Stomach (tissue), 9 donors: ENCODE data around the gene TSPYL2. TPM values are rescaled to one million over a fixed set of nuclear protein-coding genes. Genes with fewer than 3 reads are reported as not detected.

ENCODE experiments used
- DNase-seq, 2 donors: peaks; one replicate each; pipeline versions ENCODE4 v3.0.0 to v3.0.0-alpha.2; 2013 to 2019
- H3K27ac ChIP-seq, 5 donors: fragments of 200-600 bp in 4 of 5; sonication (generic) in 4 of 5; one replicate each; pipeline ENCODE4 v1.5.1; 2013 to 2019; ENCODE audit warnings: mild to moderate bottlenecking in 1 of 5, moderate library complexity in 1 of 5
- H3K27me3 ChIP-seq, 3 donors: fragments of 200-600 bp; sonication (generic); one replicate each; pipeline ENCODE4 v1.5.1; 2017 to 2019; ENCODE audit warnings: mixed run types in 1 of 3
- H3K36me3 ChIP-seq, 4 donors: fragments of 200-600 bp; sonication (generic); 1 replicate in 3 of 4; 2 replicates in 1 of 4; pipeline ENCODE4 v1.5.1; 2016 to 2019
- H3K4me1 ChIP-seq, 4 donors: fragments of 200-600 bp; sonication (generic); one replicate each; pipeline ENCODE4 v1.5.1; 2016 to 2019
- H3K4me3 ChIP-seq, 4 donors: fragments of 200-600 bp; sonication (generic) in 3 of 4; one replicate each; pipeline ENCODE4 v1.5.1; 2016 to 2019; ENCODE audit warnings: mild to moderate bottlenecking in 1 of 4
- H3K9me3 ChIP-seq, 4 donors: fragments of 200-600 bp; sonication (generic); one replicate each; pipeline ENCODE4 v1.5.1; 2016 to 2019
- EP300 ChIP-seq: sonication (generic); formaldehyde crosslinking; IDR thresholded peaks from one replicate; pipeline ENCODE4 v1.6.1; 2017; ENCODE audit warnings: antibody characterized with exemption
- POLR2A ChIP-seq, 4 donors: fragments of 450-650 bp; IDR thresholded peaks; one replicate each; pipeline ENCODE4 v1.6.1; 2016; ENCODE audit warnings: antibody characterized with exemption in 4 of 4, control low read depth in 2 of 4, mild to moderate bottlenecking in 1 of 4, moderate library complexity in 1 of 4
- POLR2AphosphoS5 ChIP-seq, 3 donors: sonication (generic); formaldehyde crosslinking; IDR thresholded peaks; one replicate each; pipeline ENCODE4 v1.6.1; 2016; ENCODE audit warnings: antibody characterized with exemption in 3 of 3
- WGBS, 5 donors: extraction: QIAGEN DNeasy Blood & Tissue Kit in 3 of 5; methylation state at CpG; one replicate each; pipeline versions ENCODE4 v1.1.5 to v1.1.7; 2013 to 2018; 5-methylcytosine and 5-hydroxymethylcytosine counted together
- intact Hi-C: fragments of 100-400 bp; cut with DNase I; formaldehyde crosslinking; loops from one replicate; pipeline ENCODE4 v1.15.1; 2023; ENCODE audit warnings: low total_unique reads
- polyA plus RNA-seq, 3 donors: library from polyadenylated mRNA; stranded (reverse); fragments of 200-250 nt; gene quantifications; one replicate each; pipeline ENCODE4 v1.2.3, GENCODE V29; 2013
- total RNA-seq, 5 donors: library from RNA; depleted of rRNA; stranded (reverse); fragments of >200 nt; gene quantifications; one replicate each; pipeline versions ENCODE4 v1.1.0 to v1.2.3, GENCODE V29; 2014 to 2016
- TF ChIP-seq, protein P1 (sequence below), 7 experiments: fragments of 450-650 bp in 4 of 7; fragments of 200-600 bp in 3 of 7; sonication (generic) in 3 of 7; IDR thresholded peaks; one replicate each; pipeline ENCODE4 v1.5.1; 2016 to 2019; ENCODE audit warnings: antibody characterized with exemption in 7 of 7, control low read depth in 2 of 7, mild to moderate bottlenecking in 1 of 7
- donor health status: healthy with polysubstance abuse.
- donor health status: Bipolar disorder and iron deficiency.
- donor health status: healthy.

Gene TSPYL2
- total and polyA plus RNA-seq, 8 donors: 19.9 to 105 (median 44.9) TPM

DNA sequence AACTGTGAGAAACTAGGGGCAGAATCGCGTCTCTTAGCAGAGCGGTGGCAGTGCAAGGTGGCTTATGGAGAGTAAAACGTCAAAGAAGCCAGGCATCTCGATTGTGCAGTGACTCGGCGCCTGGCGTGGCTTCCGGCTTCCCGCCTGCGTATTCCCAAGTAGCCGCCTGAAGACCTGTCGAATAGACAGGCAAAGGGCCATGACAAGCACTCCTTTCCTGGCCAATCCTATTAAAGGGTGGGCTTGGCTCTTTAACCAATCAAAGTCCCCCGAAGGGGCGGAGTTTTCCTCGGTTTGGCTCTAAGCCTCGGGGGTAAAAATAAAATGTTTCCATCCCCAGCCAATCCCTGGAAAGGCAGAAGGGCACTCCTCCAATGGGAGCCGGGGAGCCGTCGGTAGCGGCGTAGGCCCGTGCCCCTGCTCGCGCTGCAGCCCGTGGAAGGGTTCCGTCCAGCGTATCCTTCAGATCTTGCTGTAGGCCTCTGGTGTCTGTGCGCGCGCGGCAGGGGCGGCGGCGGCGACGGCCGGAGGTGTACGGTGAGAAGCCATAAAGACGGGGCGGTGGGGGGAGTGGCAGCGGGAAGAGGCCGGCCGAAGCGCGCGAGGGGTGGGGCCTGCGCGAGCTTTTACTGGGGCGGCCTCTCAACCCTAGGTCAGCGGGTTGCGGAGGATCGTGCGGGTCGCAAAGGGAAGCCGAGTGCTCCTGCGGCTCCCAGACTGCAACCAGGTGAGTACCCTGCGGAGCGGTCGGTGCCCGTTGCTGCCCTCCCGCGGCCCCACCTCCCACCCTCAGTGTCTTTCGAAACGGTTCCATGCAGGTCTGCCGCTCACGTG, 11.8 kb downstream of the TSPYL2 start, which contains the start of gene KANTR:
Gene KANTR, plus strand, starts transcription at position 395 of the 834 bp plus-strand sequence. CDS start 30,131 bp downstream, outside the sequence.
- Histone ChIP-seq H3K4me1 (peaks cover 0 to 9% (median 6%) of the 10 kb centered on the region in 4 donors), H3K27me3 (no peaks in the 10 kb centered on the region), H3K36me3 (peaks cover 0 to 5% (median 5%) of the 10 kb centered on the region in 4 donors), H3K9me3 (no peaks in the 10 kb centered on the region), H3K4me3 (peak within 1 kb of the TSS; percentile 58 to 68 (median 63)), H3K27ac (peak within 1 kb of the TSS; percentile 91 to 94 (median 91))
- DNase-seq: peak; percentile 84 to 96
- WGBS, 5 donors: 1 to 59% (median 10%) methylated on average over 19 to 67 of the region's 67 CpGs
- intact Hi-C loops: no loop called here
- TF ChIP-seq POLR2AphosphoS5 (IDR thresholded peaks at IDR 0.05): peak; percentile 74 to 84 (median 74)
- TF ChIP-seq POLR2A (IDR thresholded peaks at IDR 0.05): peak in 1 of 4 donors; percentile 34
- TF ChIP-seq EP300: no peak
- TF ChIP-seq, protein P1, sequence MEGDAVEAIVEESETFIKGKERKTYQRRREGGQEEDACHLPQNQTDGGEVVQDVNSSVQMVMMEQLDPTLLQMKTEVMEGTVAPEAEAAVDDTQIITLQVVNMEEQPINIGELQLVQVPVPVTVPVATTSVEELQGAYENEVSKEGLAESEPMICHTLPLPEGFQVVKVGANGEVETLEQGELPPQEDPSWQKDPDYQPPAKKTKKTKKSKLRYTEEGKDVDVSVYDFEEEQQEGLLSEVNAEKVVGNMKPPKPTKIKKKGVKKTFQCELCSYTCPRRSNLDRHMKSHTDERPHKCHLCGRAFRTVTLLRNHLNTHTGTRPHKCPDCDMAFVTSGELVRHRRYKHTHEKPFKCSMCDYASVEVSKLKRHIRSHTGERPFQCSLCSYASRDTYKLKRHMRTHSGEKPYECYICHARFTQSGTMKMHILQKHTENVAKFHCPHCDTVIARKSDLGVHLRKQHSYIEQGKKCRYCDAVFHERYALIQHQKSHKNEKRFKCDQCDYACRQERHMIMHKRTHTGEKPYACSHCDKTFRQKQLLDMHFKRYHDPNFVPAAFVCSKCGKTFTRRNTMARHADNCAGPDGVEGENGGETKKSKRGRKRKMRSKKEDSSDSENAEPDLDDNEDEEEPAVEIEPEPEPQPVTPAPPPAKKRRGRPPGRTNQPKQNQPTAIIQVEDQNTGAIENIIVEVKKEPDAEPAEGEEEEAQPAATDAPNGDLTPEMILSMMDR (IDR thresholded peaks at IDR 0.05): no peak

DNA sequence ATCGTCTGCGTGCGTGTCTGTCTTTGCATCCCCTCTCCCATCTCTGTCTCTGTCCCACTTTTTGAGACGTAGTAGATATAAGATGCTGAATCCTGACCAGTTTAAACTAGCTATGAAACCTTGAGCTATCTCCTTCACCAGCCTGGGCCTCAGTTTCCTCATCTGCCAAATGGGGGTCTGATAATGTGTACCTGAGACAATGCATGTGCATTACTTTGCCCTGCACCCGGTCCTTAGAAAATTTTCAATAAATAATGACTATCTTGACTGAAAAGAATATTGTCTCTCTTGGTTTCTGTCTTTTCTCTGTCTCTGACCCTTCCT, 12.4 kb downstream of the TSPYL2 start:
- Histone ChIP-seq H3K4me3 (peak overlapping the region; percentile 58 to 68 (median 63)), H3K27me3 (no peaks in the 10 kb centered on the region), H3K27ac (peak overlapping the region; percentile 91 to 94 (median 91)), H3K36me3 (peaks cover 0 to 11% (median 10%) of the 10 kb centered on the region in 4 donors), H3K9me3 (no peaks in the 10 kb centered on the region), H3K4me1 (peaks cover 0 to 9% (median 6%) of the 10 kb centered on the region in 4 donors)
- no peak for DNase-seq
- WGBS, 5 donors: 0 to 36% (median 20%) methylated on average over 5 of the region's 5 CpGs
- intact Hi-C loops: no loop called here
- TF ChIP-seq, protein P1 (IDR thresholded peaks at IDR 0.05): no peak
- TF ChIP-seq EP300 (no peak), POLR2AphosphoS5 (IDR thresholded peaks at IDR 0.05) (no peak), POLR2A (IDR thresholded peaks at IDR 0.05) (no peak)

DNA sequence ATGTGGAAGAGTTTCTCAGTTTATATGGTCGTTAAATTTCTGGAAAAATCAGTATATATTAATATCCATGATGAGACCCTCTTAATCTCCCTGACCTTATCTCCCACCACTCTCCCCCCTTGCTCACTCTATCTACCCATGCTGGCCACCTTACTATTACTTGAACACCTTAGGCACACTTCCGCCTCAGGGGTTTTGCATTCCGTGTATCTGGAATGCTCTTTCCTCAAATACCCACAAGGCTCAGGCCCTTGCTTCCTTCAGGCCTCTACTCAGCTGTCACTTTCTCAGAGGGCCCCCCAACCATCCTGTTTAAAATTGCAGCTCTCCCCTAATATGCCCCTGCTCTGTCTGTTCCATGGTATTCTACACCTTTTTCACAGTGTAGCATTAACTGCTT, 13.6 kb downstream of the TSPYL2 start:
- H3K4me1 ChIP-seq: peaks cover 0 to 9% (median 6%) of the 10 kb centered on the region in 4 donors
- no peak overlapping the region for H3K27ac ChIP-seq
- intact Hi-C loops: no loop called here
- peaks cover 0 to 24% (median 14%) of the 10 kb centered on the region in 4 donors for H3K36me3 ChIP-seq
- no peaks in the 10 kb centered on the region for H3K9me3 ChIP-seq
- 72 to 88% (median 86%) methylated on average over 3 of the region's 3 CpGs for WGBS, 5 donors
- no peak overlapping the region for H3K4me3 ChIP-seq
- no peak for TF ChIP-seq EP300
- TF ChIP-seq, protein P1 (IDR thresholded peaks at IDR 0.05): no peak
- no peak for TF ChIP-seq POLR2AphosphoS5 (IDR thresholded peaks at IDR 0.05)
- no peak for TF ChIP-seq POLR2A (IDR thresholded peaks at IDR 0.05)
- H3K27me3 ChIP-seq: no peaks in the 10 kb centered on the region
- DNase-seq: no peak

DNA sequence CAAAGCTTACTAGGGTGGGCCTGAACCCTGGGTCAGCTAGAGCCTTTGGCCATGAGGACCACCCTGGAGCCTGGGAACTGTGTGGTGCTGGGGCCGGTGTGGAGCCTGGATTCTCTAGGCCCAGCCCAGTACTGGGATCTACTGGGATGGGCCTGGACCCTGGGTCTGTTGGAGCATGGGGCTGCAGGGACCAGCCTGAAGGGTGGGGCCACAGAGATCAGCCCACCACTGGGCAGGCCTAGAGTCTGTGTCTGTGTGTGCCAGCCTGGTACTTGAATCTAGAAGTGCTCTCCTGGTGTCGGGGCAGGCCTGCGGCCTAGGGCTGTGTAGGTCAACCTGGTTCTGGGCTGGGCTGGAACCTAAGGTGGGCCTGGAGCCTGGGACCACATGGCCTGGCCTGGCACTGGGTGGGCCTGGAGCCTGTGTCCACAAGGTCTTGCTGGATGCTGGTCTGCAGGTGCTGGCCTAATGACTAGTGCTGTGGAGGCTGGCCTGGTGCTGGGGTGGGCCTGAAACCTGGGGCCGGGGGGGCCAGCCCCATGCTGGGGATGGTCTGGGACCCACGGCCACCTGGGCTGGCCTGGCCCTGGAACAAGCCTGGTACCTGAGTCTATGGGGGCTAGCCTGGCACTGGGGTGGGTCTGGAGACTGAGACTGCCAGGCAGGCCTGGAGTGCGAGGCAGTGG, 32.8 kb downstream of the TSPYL2 start:
- DNase-seq: no peak
- Histone ChIP-seq H3K4me1 (peaks cover 0 to 9% (median 2%) of the 10 kb centered on the region in 4 donors), H3K4me3 (no peak overlapping the region), H3K27ac (peak overlapping the region in 3 of 5 donors; percentile 53 to 67 (median 60)), H3K27me3 (no peaks in the 10 kb centered on the region), H3K9me3 (no peaks in the 10 kb centered on the region), H3K36me3 (no peaks in the 10 kb centered on the region)
- intact Hi-C loops: no loop called here
- WGBS, 5 donors: 88 to 95% (median 93%) methylated on average over 3 to 6 of the region's 6 CpGs
- TF ChIP-seq EP300: no peak
- no peak for TF ChIP-seq POLR2A (IDR thresholded peaks at IDR 0.05)
- TF ChIP-seq POLR2AphosphoS5 (IDR thresholded peaks at IDR 0.05): no peak
- TF ChIP-seq, protein P1 (IDR thresholded peaks at IDR 0.05): no peak
